Stimulated activated CD4-positive, alpha-beta T cell treated with anti-CD3 and anti-CD28 coated beads, TNF-alpha, amount 100 ng/mL, for 24 hours (primary cell): ENCODE results near the gene GLB1L2.

Source experiments
- DNase-seq, 3 experiments: peaks; one replicate each; pipeline ENCODE4 v3.0.0-alpha.2; 2020; ENCODE audit warnings: low read depth in 3 of 3

GLB1L2 gene

GRCh38 chr11:134347441-134347840 is 15.7 kb downstream of the GLB1L2 start:
- DNase-seq: no peak

GRCh38 chr11:134349109-134349801 is 17.5 kb downstream of the GLB1L2 start:
- DNase-seq: no peak

GRCh38 chr11:134349802-134350355 is 18.1 kb downstream of the GLB1L2 start:
- no peak for DNase-seq

DNA sequence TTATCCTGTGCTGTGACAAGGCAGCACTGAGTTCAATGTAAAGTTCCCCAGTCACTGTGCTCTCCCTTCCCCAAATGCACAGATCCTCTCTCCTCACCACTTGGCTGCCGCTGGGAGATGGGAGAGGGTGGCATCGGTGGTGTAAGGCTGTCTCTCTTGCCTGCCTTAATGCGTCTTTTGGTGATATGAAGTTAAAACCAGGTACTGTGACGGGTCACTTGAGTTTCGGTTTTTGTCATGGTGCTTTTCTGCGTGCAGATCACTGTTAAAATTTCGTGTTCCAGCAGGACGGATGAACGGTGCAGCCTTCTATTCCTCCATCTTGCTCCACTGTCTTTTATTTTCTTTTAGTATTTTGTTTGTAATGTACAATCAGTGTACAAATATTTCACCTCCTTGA is 18.6 kb downstream of the GLB1L2 start:
- DNase-seq: no peak

- no peak for DNase-seq
Observed at GRCh38 chr11:134352111-134352510, 20.3 kb downstream of the GLB1L2 start.

GRCh38 chr11:134355136-134355535 is 23.3 kb downstream of the GLB1L2 start:
- no peak for DNase-seq

GRCh38 chr11:134355656-134356055 is 23.9 kb downstream of the GLB1L2 start:
- no peak for DNase-seq

- no peak for DNase-seq
Observed at GRCh38 chr11:134356656-134357544, 25.1 kb downstream of the GLB1L2 start.

DNA sequence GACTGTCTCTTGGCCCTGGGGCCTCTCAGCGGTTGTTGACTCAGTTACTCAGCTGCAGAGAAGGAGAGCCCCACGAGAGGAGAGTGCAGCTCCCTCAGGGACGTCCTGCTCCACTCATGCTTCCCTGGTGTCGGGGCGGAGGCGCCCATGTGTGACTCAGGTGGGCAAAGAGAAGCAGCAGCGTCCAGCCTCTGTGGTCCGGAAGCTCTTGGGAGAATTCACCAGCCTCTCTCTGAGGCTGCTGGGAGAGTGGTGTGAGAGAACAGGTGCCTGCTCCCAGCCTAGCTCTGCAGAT is 25.7 kb downstream of the GLB1L2 start:
- no peak for DNase-seq

DNA sequence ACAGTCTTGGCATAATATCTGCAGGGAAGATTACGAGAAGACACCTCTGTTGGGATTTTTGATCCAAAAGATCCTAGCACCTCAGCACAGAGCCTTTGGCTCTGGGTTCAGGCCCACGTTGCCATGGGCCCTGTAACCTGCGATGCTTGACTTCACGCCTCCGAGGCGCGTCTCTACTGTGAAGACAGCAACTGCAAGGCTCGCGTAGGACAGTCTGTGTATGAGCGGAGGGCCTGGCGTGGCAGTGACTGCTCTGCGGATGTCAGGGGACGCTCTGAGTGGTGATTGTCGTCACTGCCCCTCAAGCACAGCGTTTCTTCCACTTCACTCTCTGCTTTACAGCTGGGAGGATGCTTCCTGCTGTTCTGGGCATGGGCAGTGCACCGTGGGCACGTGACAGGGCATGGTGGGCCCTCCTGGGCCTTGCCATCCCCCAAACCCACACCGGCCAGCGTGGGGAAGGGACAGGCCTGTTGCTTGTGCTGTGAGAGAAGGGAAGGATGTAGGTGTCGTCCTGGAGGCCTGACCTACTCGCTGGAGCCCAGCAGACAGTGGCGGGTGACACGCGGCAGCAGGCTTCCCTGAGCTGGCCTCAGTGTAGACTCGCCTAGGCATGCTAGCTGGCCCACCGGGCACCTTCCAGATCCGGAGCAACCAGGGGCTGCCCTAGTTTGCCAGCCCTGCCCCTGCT is 26.5 kb downstream of the GLB1L2 start:
- DNase-seq: no peak

DNA sequence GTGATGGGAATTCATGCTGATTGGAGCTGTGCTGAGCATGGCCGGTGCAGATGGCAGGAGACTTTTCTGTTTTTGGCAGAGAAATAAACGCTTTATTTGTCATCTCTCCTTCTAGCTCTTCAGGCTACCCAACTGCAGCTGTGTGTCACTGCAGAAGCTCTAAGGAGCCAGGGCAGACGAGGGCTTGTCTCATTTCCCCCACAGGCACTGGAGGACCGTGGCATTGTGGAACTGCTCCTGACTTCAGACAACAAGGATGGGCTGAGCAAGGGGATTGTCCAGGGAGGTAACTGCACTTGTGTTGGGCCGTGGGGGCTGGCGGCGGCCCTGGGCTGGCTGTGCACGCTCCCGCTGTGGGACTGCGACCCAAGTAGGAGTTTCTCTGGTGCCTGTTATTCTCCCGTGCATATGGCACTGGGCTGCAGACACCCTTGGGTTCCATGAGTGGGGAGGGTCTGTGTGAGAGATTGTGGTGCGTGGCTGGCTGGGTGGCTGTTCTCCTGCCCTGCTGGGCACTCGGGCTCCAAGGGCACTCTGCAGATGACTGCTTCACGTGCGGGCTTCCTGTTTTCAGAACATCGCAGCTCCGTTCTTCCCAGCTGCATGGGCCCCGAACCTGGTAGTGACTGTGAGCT is 27.2 kb downstream of the GLB1L2 start:
- no peak for DNase-seq

GRCh38 chr11:134359646-134360045 is 27.9 kb downstream of the GLB1L2 start:
- DNase-seq: no peak

- peak; percentile 39 to 74 (median 45) for DNase-seq
Observed at GRCh38 chr11:134360050-134360835, 28.5 kb downstream of the GLB1L2 start.

DNA sequence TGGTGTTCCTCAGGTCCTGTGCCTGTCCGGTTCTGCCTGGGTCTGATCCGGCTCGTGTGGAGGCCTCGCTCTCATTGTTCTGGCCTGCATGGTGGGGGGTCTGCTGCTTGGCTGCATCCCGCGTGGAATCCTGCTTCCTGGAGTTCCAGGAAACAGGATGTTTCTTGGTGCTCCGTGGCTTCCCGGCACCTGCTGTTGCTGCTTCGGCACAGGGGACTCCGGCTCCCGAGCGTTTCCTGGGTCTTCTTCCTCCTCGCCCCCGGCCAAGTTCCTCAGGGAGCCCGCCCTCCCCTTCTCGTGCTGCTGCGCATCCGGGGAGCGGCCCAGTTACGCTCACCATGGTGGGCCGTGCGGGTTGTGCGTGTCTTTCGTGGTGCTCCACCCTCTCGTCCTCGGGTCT is 29.9 kb downstream of the GLB1L2 start:
- no peak for DNase-seq

- no peak for DNase-seq
Observed at GRCh38 chr11:134362192-134362901, 30.6 kb downstream of the GLB1L2 start.

DNA sequence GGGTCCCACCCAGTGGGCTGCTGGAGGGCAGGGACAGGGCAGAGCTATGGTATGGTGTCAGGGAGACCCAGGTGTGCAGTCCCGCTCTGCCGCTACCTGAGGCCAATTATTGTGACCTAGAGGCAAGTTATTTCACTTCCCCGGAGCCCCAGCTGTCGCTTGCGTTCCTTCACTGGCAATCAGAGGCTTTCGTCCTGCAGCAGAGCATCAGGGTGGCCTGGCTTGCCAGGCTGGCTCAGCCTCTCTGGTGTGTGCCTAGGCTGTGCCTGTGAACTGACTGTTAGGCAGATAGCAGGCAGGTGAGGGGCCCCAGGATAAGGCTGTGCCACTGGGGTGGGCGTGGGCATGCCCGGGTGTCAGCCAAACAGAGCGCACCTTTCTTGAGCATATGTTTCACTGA is 31.4 kb downstream of the GLB1L2 start:
- DNase-seq: no peak

DNA sequence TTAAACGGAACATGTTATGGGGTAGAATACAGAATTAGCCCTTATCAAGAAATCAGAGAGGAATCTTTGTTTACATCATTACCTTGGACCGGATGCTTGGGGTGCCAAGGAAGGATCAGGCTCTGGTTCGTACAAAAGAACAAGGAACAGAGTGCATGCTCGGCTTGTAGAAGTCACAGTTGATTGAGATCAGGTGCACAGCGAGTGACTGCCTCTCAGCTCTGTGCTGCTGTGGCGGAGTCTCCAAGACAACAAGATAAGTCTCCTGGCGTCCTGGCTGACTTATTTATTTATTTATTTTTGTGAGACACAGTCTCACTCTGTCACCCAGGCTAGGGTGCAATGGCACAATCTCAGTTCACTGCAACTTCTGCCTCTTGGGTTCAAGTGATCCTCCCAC is 31.8 kb downstream of the GLB1L2 start:
- DNase-seq: no peak

DNA sequence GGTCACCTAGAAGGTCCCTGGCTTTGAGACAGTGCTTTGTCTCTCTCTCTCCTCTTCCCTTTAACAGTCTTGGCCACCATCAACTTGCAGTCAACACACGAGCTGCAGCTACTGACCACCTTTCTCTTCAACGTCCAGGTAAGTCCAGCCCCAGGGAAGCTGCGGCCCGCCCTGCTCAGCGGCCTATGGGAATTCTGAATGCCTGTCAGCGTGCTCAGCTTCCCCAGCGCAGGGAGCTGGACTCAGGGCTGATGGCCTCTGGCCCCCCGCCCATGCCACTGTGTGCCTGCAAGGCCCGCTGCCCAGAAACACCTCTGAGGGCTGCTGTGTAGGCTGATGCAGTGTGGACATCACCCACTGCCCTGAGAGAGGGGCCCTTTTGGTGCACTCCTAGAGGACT is 32.5 kb downstream of the GLB1L2 start:
- no peak for DNase-seq

- no peak for DNase-seq
Observed at GRCh38 chr11:134365011-134365925, 33.5 kb downstream of the GLB1L2 start.
